NT2/D1 (cell line): Measurements from ENCODE around the gene LTC4S.

Experiments used
- SUZ12 ChIP-seq: IDR thresholded peaks from 2 replicates; pipeline ENCODE4 v1.6.1; 2011; ENCODE audit not compliant: insufficient read length, insufficient read depth; ENCODE audit errors: extremely low read depth
- YY1 ChIP-seq: IDR thresholded peaks from 2 replicates; pipeline ENCODE4 v1.6.1; 2011; ENCODE audit not compliant: insufficient read length, insufficient read depth

DNA sequence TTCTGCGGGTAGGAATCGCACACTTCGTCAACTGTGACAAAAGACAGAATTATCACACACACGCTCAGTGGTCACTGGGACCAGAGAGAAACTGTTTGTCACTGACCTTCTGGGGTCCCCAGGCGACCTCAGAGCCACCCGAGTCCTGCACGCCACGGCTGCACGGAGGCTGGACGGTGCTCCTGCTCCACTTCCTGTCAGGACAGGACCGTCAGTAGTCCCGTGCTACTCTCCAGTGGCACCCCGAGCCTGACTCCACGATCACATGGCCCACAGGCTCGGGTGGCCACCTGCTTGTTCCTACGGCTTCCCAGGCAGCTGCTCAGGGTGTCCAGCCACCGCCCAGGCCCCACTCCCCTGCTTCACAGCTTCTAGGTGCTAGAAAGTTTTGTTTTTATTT, 47.0 kb downstream of the LTC4S start:
- TF ChIP-seq SUZ12 (no peak), YY1 (no peak)
